Islet of Langerhans (tissue), 1 donor: ENCODE measurements around the gene CDC20B.

Experiments
- FAIRE-seq: peaks from one replicate; lab custom pipeline; 2011; peaks lifted over from hg19 to GRCh38; lab: Jason Lieb, UNC

The CDC20B gene

GRCh38 chr5:55172937-55173686 lies at the start of gene CDC20B:
TSS of gene CDC20B (minus strand) at chr5:55173177. CDS start at chr5:55173000, 177 bp downstream.
- no peak for FAIRE-seq

DNA sequence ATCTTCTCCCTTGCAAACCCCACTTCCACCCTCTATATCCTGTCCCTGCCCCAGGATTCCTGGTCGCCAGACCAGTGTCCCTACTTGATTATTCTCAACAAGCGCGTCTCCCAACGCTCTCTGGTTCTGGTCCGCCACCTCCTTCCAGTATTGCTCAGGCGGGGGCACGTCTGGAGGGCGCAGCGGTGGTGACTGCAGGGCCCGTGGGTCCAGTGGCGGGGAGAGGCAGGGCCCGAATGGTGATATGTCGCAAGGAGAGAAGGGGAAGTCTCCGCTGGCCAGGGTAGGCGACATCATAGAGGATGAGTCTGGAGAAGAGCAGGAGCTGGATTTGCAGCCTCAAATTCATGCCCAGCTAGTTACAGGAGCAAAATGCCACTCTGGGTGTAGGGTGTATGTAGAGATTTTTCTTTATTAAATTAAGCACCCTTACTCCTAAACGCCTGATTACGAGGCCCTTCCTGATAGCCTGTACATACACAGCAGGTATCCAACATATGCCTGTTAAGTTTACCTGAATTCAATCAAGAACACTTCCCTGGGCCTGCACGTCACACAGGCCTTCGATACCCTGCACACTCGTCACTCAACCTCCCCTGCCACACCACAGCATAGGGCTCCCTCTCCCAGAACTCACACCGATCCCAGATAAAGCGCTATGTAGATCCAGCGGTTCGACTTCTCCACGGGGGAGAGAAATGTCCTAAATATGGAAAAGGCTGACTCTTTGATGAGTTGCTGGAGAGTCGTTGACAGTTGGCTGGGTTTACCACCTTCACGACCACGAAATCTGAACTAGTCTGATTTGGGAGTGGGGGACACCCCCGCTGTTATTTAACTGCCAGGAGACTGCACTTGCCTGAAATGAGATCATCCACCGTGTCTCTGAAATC lies 49.4 kb upstream of the CDC20B start:
- FAIRE-seq: no peak

- no peak for FAIRE-seq
These were observed 47.6 kb upstream of the CDC20B start for GRCh38 chr5:55220433-55221185.

- no peak for FAIRE-seq
These were observed 46.8 kb upstream of the CDC20B start for GRCh38 chr5:55219770-55220169.

DNA sequence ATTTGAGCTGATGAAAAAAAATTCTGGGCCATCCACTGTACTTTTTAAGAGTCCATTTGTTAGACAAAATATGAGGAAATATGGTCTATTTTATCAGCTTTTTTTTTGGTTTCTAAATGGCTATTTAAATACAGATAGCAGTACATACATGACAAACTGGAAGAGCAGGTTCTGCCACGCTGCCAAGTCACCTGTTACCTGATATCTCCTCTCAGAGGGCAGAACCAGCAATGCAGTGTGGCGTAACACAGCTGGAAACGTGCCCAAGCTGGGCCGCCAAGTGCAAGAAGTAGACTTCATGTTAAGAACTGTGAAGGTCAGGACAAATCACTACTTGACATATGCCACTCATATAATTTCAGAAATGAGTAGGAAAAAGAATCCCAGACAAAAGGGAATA lies 46.0 kb upstream of the CDC20B start:
- FAIRE-seq: no peak

DNA sequence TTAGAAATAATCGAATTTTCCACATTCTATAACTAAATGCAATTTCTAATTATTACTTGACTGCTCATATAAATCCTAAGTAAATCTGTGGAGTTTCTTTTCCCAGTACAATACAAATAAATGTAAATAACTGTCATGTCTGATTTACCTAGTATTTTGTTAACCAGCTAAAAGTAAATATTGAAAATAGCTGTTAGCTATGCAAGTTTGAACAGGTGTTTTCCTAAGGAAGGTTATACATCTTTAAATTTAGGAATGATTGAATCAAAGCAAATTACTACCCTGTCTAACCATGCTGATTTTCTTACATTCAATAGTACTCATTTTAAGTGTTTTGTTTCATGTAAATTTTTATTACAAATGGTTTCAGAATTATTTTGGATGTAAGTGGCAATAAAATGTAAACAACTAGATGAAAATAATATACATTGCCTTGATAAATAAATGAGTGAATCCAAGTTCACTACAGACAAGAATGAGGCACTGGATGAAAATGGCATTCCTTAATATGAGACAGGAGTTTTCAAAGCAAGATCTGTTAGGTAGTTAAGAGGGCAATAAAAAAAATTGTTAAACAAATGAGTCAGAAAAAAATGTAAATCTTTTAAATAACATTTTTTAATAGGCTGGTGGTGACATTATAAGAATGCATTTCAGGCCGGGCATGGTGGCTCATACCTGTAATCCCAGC lies 38.4 kb upstream of the CDC20B start:
- peak; percentile 41 for FAIRE-seq

- no peak for FAIRE-seq
These were observed 32.0 kb upstream of the CDC20B start for GRCh38 chr5:55205001-55205400.

GRCh38 chr5:55191165-55191564 lies 18.2 kb upstream of the CDC20B start:
- FAIRE-seq: no peak

DNA sequence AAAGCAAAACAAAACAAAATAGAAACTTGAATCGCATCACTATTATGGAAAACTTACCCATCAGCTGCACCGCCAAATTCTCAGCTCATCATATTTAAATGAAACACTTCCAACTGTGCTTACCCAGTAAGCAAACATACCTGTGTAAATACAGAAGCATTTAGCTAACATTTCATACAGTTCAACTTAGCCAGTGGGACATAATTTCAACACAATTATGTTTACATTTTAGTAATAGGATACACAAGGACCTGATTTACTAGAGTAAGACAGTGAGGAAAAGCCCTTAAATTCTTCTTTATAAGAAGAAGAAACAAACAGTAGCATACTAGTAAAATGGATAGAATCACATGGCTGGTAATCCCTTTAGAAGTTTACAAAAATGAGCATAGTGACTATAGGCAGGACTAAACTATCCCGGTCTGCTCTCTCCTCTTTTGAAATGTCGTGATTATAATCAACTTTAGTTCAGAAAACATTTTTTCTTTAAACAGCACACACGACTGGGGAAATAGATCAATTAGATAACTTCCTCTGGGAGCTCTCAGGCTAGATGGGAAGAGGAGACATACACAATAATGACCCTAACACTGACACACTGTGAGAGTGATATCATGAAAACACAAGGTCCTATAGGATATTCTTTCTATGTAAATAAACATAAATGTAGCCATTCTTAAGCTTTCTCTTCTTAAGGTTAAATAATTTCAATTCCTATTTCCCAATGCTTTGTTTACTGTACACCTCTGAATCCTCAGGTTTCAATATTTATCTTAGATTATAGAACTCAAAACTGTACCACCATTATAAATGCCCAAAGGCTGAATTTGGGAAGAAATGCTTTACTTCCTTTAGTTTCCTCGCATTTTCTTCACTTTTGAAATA lies 15.9 kb upstream of the CDC20B start:
- no peak for FAIRE-seq

DNA sequence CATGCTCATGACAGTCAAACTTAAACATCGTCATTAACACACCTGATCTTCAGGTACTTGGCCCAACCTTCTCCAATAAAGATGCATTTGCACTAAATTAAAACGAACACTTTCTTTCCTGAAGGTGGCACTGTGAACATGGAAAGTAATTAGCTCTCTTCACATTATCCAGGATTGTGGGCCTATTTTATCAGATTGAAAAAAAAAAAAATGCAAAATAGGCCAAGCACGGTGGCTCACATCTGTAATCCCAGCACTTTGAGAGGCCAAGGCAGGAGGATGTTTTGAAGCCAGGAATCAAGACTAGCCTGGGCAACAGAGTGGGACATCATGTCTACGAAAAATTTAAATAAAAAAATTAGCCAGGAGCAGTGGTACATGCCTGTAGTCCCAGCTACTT lies 14.4 kb upstream of the CDC20B start:
- FAIRE-seq: no peak

DNA sequence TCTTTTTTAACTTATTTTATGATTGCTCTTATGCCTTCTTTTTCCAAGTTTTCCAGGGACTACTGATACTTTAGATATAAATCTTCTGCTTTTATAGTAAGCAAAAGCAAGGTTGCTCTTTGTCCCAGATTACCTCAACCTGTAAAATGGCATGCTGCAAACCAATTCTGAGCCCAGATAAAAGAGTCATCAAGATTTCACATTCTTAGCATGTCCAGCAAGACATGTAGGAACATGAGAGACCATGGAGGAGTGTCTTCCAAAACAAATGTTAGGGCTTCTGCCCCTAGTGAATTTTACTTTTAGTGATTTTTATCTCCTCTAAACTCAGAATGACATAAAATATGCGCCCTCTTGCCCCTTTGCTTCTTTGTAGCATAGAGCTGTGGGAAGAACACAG lies 7.0 kb upstream of the CDC20B start:
- FAIRE-seq: no peak

DNA sequence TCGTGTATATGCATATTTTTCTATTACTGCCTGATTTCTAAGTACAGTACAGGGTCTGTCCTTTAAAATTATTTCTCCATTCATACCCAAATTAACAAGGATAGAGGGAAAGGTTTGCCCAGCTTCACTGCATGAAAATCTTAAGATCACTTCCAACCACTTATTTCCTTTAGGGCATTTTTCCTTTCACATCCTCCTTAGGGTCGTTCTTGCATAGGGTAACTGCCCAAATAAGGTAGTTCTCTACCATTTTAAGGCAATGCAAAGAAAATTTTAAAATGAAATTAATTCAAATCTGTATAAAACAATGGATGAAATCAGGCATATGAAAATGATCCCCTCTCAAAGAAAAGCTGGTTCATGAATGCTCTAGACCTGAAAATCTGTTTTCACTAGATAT lies 4.1 kb upstream of the CDC20B start:
- FAIRE-seq: no peak

- no peak for FAIRE-seq
These were observed 3.3 kb upstream of the CDC20B start for GRCh38 chr5:55176176-55176818.

GRCh38 chr5:55175781-55176175 lies 2.8 kb upstream of the CDC20B start:
- FAIRE-seq: no peak

DNA sequence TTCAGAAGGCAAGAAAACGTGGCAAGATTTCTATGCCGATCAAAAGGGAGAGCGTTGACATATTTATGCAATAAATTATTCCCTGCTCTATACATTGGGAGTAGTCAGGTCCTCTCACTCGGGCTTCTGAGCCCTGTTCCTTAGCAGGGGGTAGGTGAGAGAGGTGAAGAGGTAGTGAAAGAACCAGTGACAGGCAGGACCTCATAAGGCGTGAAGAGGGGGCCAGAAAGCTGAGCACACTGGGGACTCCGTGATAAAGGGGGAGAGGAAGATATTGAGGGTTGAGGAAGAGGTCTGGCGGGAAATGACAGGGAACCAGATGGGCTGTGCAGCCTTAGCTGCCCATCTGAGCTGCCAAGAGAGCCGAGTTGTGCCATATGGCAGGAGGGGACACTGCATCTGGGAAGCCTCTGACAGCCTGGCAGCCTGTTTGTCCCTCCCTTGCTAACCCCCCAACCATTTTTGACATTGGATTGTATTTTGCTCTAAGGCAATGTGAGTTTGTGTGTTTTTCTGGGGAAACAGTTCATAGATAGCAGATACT lies 782 bp upstream of the CDC20B start:
- FAIRE-seq: no peak

DNA sequence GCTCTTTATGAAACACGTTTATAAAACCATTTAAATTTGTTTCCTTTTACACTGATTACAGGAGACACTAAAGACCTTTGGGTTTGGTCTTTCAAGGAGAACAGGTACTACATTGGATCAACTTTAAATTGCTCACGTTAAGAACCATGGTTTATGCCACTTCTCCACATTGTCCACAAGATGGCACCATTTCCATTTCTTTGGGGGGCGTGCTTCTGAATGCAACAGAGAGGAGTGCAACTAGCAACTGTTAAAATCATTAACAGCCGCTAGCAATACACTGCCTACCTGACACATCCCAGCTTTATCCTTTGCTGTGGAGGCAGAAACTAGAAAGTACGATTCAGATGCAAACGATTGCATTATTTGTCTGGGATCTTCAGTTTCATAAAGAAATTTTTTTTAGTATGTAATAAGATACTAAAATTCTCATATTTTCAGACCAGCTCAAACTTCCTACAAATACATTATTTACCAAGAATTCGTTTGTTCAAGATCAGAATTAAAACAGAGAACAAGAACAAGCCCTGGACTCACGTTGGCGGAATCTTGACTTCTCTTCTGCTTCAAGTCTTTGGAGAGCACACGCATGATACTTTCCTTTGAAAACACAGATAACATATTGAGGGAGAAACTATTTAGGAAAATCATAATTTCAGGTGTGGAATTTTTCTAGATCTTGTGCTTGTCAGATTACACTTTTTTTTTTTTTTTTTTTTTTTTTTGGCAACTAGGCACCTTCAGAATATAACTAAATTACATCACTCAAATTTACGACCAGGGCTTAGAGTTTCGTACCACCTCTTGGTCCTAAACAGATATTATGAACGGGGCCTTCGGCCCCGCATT lies 702 bp downstream of the CDC20B start:
- peak; percentile 41 for FAIRE-seq

DNA sequence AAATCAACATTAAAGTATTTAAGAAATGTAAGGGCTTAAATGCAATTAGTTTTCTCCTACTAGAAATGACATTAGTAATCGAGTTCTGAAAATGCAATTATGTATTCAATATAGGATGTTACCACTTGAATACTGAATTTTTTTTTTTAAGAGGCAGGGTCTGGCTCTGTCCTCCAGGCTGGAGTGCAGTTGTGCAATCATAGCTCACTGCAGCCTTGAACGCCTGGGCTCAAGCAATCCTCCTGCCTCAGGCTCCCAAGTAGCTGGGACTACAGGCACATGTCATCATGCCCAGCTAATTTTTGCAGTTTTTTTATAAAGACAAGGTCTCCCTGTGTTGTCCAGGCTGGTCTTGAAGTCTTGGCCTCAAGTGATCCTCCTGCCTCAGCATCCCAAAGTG lies 1.5 kb downstream of the CDC20B start:
- no peak for FAIRE-seq

DNA sequence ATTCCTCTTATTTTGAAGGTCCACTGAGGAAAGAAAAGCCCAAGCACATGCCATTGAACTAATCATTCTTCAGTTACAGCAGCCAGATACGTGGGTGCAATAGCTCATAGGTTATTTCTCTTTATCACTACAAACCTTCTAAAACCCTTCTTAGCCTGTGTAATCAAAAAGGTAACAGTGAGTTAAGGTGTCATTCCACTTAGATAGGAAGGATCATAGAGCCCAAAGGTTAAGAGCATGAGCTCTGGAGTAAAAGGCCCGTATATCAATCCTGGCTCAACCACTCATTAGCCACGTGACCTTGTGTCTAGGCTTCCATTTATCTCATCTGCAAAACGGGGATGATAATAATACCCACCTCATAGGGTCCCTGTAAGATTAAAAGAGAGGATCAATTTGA lies 10.3 kb downstream of the CDC20B start:
- no peak for FAIRE-seq

GRCh38 chr5:55160493-55161209 lies 12.3 kb downstream of the CDC20B start:
- peak; percentile 38 for FAIRE-seq
